ENCODE results near the gene ZNF677. TPM values are rescaled to one million over a fixed set of nuclear protein-coding genes. Genes with fewer than 3 reads are reported as not detected.

The ZNF677 gene
- total and polyA plus RNA-seq, 10 of the 15 experiments (the other 5 are each of a cell fraction or from before 2014, with no cell fraction given): 0.07 to 0.68 (median 0.16) TPM; not detected in 6

GRCh38 chr19:53195265-53195903 is 59.3 kb downstream of the ZNF677 start:
- H3K27ac ChIP-seq (ENCODE audit: control insufficient read depth, insufficient read depth): no peak overlapping the region
- H2AFZ ChIP-seq (ENCODE audit: control insufficient read depth, low read depth, low read length): no peak overlapping the region
- CTCF ChIA-PET: interaction anchor here (0.6 to 1.8 kb wide), 7 partner anchors 164 to 829 kb away, joined by 3 to 10 read pairs (median 4); no protein-coding TSS in a partner anchor
- POLR2A ChIA-PET: no interaction called here
- H3K9me3 ChIP-seq (replicated peaks; ENCODE audit: control insufficient read depth, insufficient read depth, low read length): peaks cover 7% of the 10 kb centered on the region; the same call in 2 of the 3 replicates
- no TSS peak for BruUV-seq (replicated peaks)
- in situ Hi-C loops (cut with MboI): loop anchor here (10.0 kb wide), 2 partner anchors 829 to 1039 kb away; no protein-coding TSS in a partner anchor
- no peaks in the 10 kb centered on the region for H4K20me1 ChIP-seq (ENCODE audit: control insufficient read depth, insufficient read depth)
- H3K27me3 ChIP-seq (replicated peaks in 1 of 2; ENCODE audit: control insufficient read depth in 2 of 2, insufficient read depth in 2 of 2, low read length in 1 of 2): no peaks in the 10 kb centered on the region
- DNase-seq (ENCODE audit: low read depth, low spot score) (peak; percentile 27), FAIRE-seq (peak; percentile 57), ATAC-seq (peak; percentile 51; the same call in 2 of the 3 replicates)
- no peak overlapping the region for H3K4me2 ChIP-seq (ENCODE audit: control insufficient read depth, insufficient read depth)
- H3K79me2 ChIP-seq (ENCODE audit: control insufficient read depth, insufficient read depth, low read length): no peaks in the 10 kb centered on the region
- WGBS (ENCODE audit: insufficient coverage, insufficient replicate concordance, low lambda C conversion rate, missing lambda C conversion rate): 2% methylated on average over 3 of the region's 3 CpGs
- no peak overlapping the region for H3K4me3 ChIP-seq
- RAD21 ChIA-PET (ENCODE audit: unreplicated experiment): interaction anchor here (1.0 kb wide), 2 partner anchors 172 to 1070 kb away, joined by 4 to 5 read pairs; no protein-coding TSS in a partner anchor
- intact Hi-C loops (cut with micrococcal nuclease; ENCODE audit: unreplicated experiment): no loop called here
- SMC1A ChIA-PET (ENCODE audit: uncharacterized antibody, unreplicated experiment): interaction anchor here (1.4 kb wide), 1 partner anchor 165 kb away, joined by 5 read pairs; no protein-coding TSS in a partner anchor
- TF ChIP-seq SMC3 (IDR thresholded peaks at IDR 0.05; ENCODE audit: borderline replicate concordance, low read length) (peak; percentile 76; the same call in 1 of the 2 replicates), ZNF592 (IDR thresholded peaks at IDR 0.05) (no peak), BHLHE40 (IDR thresholded peaks at IDR 0.05; ENCODE audit: borderline replicate concordance in 1 of 2, low read depth in 2 of 2, low read length in 1 of 2) (no peak), NFYB (IDR thresholded peaks at IDR 0.05; ENCODE audit: insufficient read depth, low read depth, low read length) (no peak), RAD21 (IDR thresholded peaks at IDR 0.05; ENCODE audit: insufficient read depth, low read depth, low read length) (peak; percentile 91), RUNX3 (IDR thresholded peaks at IDR 0.05; ENCODE audit: low read length) (peak; percentile 39; the same call in 1 of the 2 replicates), YY1 (IDR thresholded peaks at IDR 0.05; ENCODE audit: low read depth, low read length) (peak; percentile 55; the same call in 1 of the 2 replicates), CTCF (IDR thresholded peaks at IDR 0.05 in 2 of 3, conservative IDR thresholded peaks at IDR 0.05 in 1 of 3; ENCODE audit: control insufficient read depth in 2 of 3, extremely low read depth in 1 of 3, insufficient read depth in 1 of 3, low read depth in 3 of 3, low read length in 3 of 3) (peak; percentile 77 to 92 (median 82))
- no peak overlapping the region for H3K9ac ChIP-seq (ENCODE audit: control insufficient read depth, insufficient read depth, low read length)
- H3K36me3 ChIP-seq (ENCODE audit: control insufficient read depth in 2 of 2, insufficient read depth in 2 of 2, low read length in 1 of 2): no peaks in the 10 kb centered on the region
- no peaks in the 10 kb centered on the region for H3K4me1 ChIP-seq (ENCODE audit: control insufficient read depth, insufficient read depth, low read length)
